Gastroesophageal sphincter (tissue), 4 donors: ENCODE results near the gene MED27. TPM values are rescaled to one million over a fixed set of nuclear protein-coding genes. Genes with fewer than 3 reads are reported as not detected.

Experiments used
- ATAC-seq: fragments of 150-250 bp; one replicate; pipeline ENCODE4 v1.9.1; 2016; ENCODE audit warnings: mild to moderate bottlenecking, moderate library complexity
- H3K27ac ChIP-seq, 4 donors: fragments of 200-600 bp; sonication (generic) in 3 of 4; 1 replicate in 3 of 4; 2 replicates in 1 of 4; pipeline ENCODE4 v1.5.1; 2016 to 2019
- H3K27me3 ChIP-seq: fragments of 200-600 bp; sonication (generic); one replicate; pipeline ENCODE4 v1.5.1; 2019
- H3K36me3 ChIP-seq, 2 donors: fragments of 200-600 bp; sonication (generic); one replicate each; pipeline ENCODE4 v1.5.1; 2019; ENCODE audit warnings: control low read depth in 1 of 2
- H3K4me1 ChIP-seq, 3 donors: fragments of 200-600 bp; sonication (generic); 1 replicate in 2 of 3; 2 replicates in 1 of 3; pipeline ENCODE4 v1.5.1; 2016 to 2019; ENCODE audit warnings: control low read depth in 2 of 3
- H3K4me3 ChIP-seq, 2 donors: fragments of 200-600 bp; sonication (generic); one replicate each; pipeline ENCODE4 v1.5.1; 2019; ENCODE audit warnings: mild to moderate bottlenecking in 1 of 2, moderate library complexity in 1 of 2
- H3K9me3 ChIP-seq, 3 donors: fragments of 200-600 bp; sonication (generic); one replicate each; pipeline ENCODE4 v1.5.1; 2017 to 2019; ENCODE audit warnings: control low read depth in 2 of 3
- CTCF ChIP-seq, 4 experiments: fragments of 200-600 bp in 2 of 4; fragments of 450-650 bp in 2 of 4; sonication (generic) in 1 of 4; IDR thresholded peaks; one replicate each; pipeline ENCODE4 v1.5.1; 2017 to 2019; ENCODE audit warnings: antibody characterized with exemption in 4 of 4, mild to moderate bottlenecking in 2 of 4, moderate library complexity in 2 of 4
- EP300 ChIP-seq: sonication (generic); formaldehyde crosslinking; IDR thresholded peaks from one replicate; pipeline ENCODE4 v1.6.1; 2017; ENCODE audit warnings: antibody characterized with exemption, mild to moderate bottlenecking
- POLR2A ChIP-seq, 2 donors: fragments of 450-650 bp; IDR thresholded peaks; one replicate each; pipeline ENCODE4 v1.6.1; 2017; ENCODE audit warnings: antibody characterized with exemption in 2 of 2, mild to moderate bottlenecking in 2 of 2, moderate library complexity in 1 of 2
- POLR2AphosphoS5 ChIP-seq: sonication (generic); formaldehyde crosslinking; IDR thresholded peaks from one replicate; pipeline ENCODE4 v1.6.1; 2017; ENCODE audit warnings: antibody characterized with exemption
- WGBS, 2 donors: methylation state at CpG; one replicate each; pipeline ENCODE4 v1.1.5; 2018; ENCODE audit warnings: low coverage in 1 of 2; 5-methylcytosine and 5-hydroxymethylcytosine counted together
- total RNA-seq, 4 donors: library from RNA; depleted of rRNA; stranded (reverse); fragments of >200 nt; gene quantifications; one replicate each; pipeline ENCODE4 v1.1.0, GENCODE V29; 2016

Gene MED27
- total RNA-seq, 4 donors from 2014 or later, result 13.2 to 21.0 (median 13.9) TPM

GRCh38 chr9:132090771-132091170 is 11.1 kb upstream of the MED27 start:
- no peaks in the 10 kb centered on the region for H3K4me1 ChIP-seq
- no peak overlapping the region for H3K4me3 ChIP-seq
- no peaks in the 10 kb centered on the region for H3K9me3 ChIP-seq
- no peak overlapping the region for H3K27ac ChIP-seq
- TF ChIP-seq CTCF (IDR thresholded peaks at IDR 0.05), result no peak
- TF ChIP-seq POLR2AphosphoS5, result no peak
- TF ChIP-seq EP300, result no peak
- no peak for TF ChIP-seq POLR2A (IDR thresholded peaks at IDR 0.05)
- 61 to 75% methylated on average over 4 to 5 of the region's 5 CpGs for WGBS, 2 donors
- H3K27me3 ChIP-seq, result peaks cover 32% of the 10 kb centered on the region
- H3K36me3 ChIP-seq, result no peaks in the 10 kb centered on the region
- no peak for ATAC-seq

- no peaks in the 10 kb centered on the region for H3K9me3 ChIP-seq
- no peak for ATAC-seq
- no peaks in the 10 kb centered on the region for H3K4me1 ChIP-seq
- TF ChIP-seq CTCF (IDR thresholded peaks at IDR 0.05) (no peak), POLR2AphosphoS5 (no peak), EP300 (no peak), POLR2A (IDR thresholded peaks at IDR 0.05) (no peak)
- peaks cover 47% of the 10 kb centered on the region for H3K27me3 ChIP-seq
- no peaks in the 10 kb centered on the region for H3K36me3 ChIP-seq
- WGBS, 2 donors, result 49 to 68% methylated on average over 3 to 7 of the region's 7 CpGs
- no peak overlapping the region for H3K4me3 ChIP-seq
- H3K27ac ChIP-seq, result no peak overlapping the region
These were observed 7.9 kb upstream of the MED27 start for GRCh38 chr9:132087438-132088030.

GRCh38 chr9:132082188-132082587 is 2.5 kb upstream of the MED27 start:
- ATAC-seq, result no peak

GRCh38 chr9:132078699-132079356 is 839 bp downstream of the MED27 start:
- Histone ChIP-seq H3K36me3 (peaks cover 0 to 25% of the 10 kb centered on the region in 2 donors), H3K4me1 (peaks cover 0 to 50% (median 15%) of the 10 kb centered on the region in 3 donors), H3K4me3 (peak overlapping the region; percentile 74 to 82), H3K27ac (peak overlapping the region in 3 of 4 donors; percentile 75 to 86 (median 83)), H3K9me3 (no peaks in the 10 kb centered on the region), H3K27me3 (peaks cover 10% of the 10 kb centered on the region)
- 1 to 7% methylated on average over 5 to 12 of the region's 12 CpGs for WGBS, 2 donors
- no peak for TF ChIP-seq CTCF (IDR thresholded peaks at IDR 0.05)
- no peak for TF ChIP-seq POLR2A (IDR thresholded peaks at IDR 0.05)
- no peak for TF ChIP-seq POLR2AphosphoS5
- no peak for TF ChIP-seq EP300
- ATAC-seq, result no peak

More at GRCh38 chr9:132082188-132082587, 2.5 kb upstream of the MED27 start:
- no peaks in the 10 kb centered on the region for H3K9me3 ChIP-seq
- H3K4me3 ChIP-seq, result no peak overlapping the region
- WGBS, 2 donors, result 50 to 100% methylated on average over 1 to 5 of the region's 5 CpGs
- TF ChIP-seq EP300 (no peak), POLR2AphosphoS5 (no peak), CTCF (IDR thresholded peaks at IDR 0.05) (no peak), POLR2A (IDR thresholded peaks at IDR 0.05) (no peak)
- H3K4me1 ChIP-seq, result peaks cover 0 to 25% (median 15%) of the 10 kb centered on the region in 3 donors
- no peak overlapping the region for H3K27ac ChIP-seq
- peaks cover 0 to 2% of the 10 kb centered on the region in 2 donors for H3K36me3 ChIP-seq
- peaks cover 32% of the 10 kb centered on the region for H3K27me3 ChIP-seq
